ENCODE data around the gene DGCR8. TPM values are rescaled to one million over a fixed set of nuclear protein-coding genes. Genes with fewer than 3 reads are reported as not detected.

DGCR8 gene
- total RNA-seq, 1 donor from 2014 or later, result 29.1 TPM

- H3K4me3 Mint-ChIP-seq, result no peak overlapping the region
- no peaks in the 10 kb centered on the region for H3K9me3 Mint-ChIP-seq
- H3K36me3 Mint-ChIP-seq, result peaks cover 12% of the 10 kb centered on the region
- no peaks in the 10 kb centered on the region for H3K36me3 ChIP-seq
- no peak for DNase-seq (ENCODE audit: low spot score)
- H3K4me1 ChIP-seq, result no peaks in the 10 kb centered on the region
- no peaks in the 10 kb centered on the region for H3K9me3 ChIP-seq (ENCODE audit: low read depth)
- H3K27me3 Mint-ChIP-seq (ENCODE audit: insufficient read depth, low read depth), result peaks cover 8% of the 10 kb centered on the region
- H3K27me3 ChIP-seq, result no peaks in the 10 kb centered on the region
- H3K27ac Mint-ChIP-seq, result no peak overlapping the region
- no peak overlapping the region for H2AFZ ChIP-seq (replicated peaks)
- peaks cover 11% of the 10 kb centered on the region for H3K79me2 ChIP-seq (ENCODE audit: low read depth)
- TF ChIP-seq EZH2phosphoT487 (IDR thresholded peaks at IDR 0.05), result no peak
- no peak for TF ChIP-seq CTCF (IDR thresholded peaks at IDR 0.05)
- no peak for TF ChIP-seq EZH2 (IDR thresholded peaks at IDR 0.05)
- no peak overlapping the region for H3K4me2 ChIP-seq
- no peak overlapping the region for H3K9ac ChIP-seq
- peaks cover 39% of the 10 kb centered on the region for H3F3A ChIP-seq (ENCODE audit: low read depth)
- H3K4me3 ChIP-seq, result no peak overlapping the region
- H3K27ac ChIP-seq, result no peak overlapping the region
- peaks cover 54% of the 10 kb centered on the region for H4K20me1 ChIP-seq (ENCODE audit: low read depth)
- no peaks in the 10 kb centered on the region for H3K4me1 Mint-ChIP-seq
Observed at GRCh38 chr22:20108757-20109230, 28.8 kb downstream of the DGCR8 start.

- DNase-seq (ENCODE audit: low spot score), result no peak
- H3K27ac ChIP-seq, result peak overlapping the region; percentile 20
- Mint-ChIP-seq H3K27ac (no peak overlapping the region), H3K4me1 (no peaks in the 10 kb centered on the region), H3K4me3 (no peak overlapping the region), H3K9me3 (no peaks in the 10 kb centered on the region), H3K27me3 (ENCODE audit: insufficient read depth, low read depth) (peaks cover 12% of the 10 kb centered on the region), H3K36me3 (peaks cover 16% of the 10 kb centered on the region)
- H3K4me1 ChIP-seq, result no peaks in the 10 kb centered on the region
- no peak overlapping the region for H3K4me3 ChIP-seq
- H3K27me3 ChIP-seq, result no peaks in the 10 kb centered on the region
- no peak overlapping the region for H3K4me2 ChIP-seq
- TF ChIP-seq EZH2 (IDR thresholded peaks at IDR 0.05) (no peak), EZH2phosphoT487 (IDR thresholded peaks at IDR 0.05) (no peak), CTCF (IDR thresholded peaks at IDR 0.05) (no peak)
- peaks cover 47% of the 10 kb centered on the region for H4K20me1 ChIP-seq (ENCODE audit: low read depth)
- H3K36me3 ChIP-seq, result no peaks in the 10 kb centered on the region
- H3F3A ChIP-seq (ENCODE audit: low read depth), result peaks cover 44% of the 10 kb centered on the region
- H3K79me2 ChIP-seq (ENCODE audit: low read depth), result peaks cover 8% of the 10 kb centered on the region
- no peaks in the 10 kb centered on the region for H3K9me3 ChIP-seq (ENCODE audit: low read depth)
- no peak overlapping the region for H3K9ac ChIP-seq
- no peak overlapping the region for H2AFZ ChIP-seq (replicated peaks)
Observed at GRCh38 chr22:20109411-20110358, 29.6 kb downstream of the DGCR8 start.

GRCh38 chr22:20110359-20110985 lies 30.4 kb downstream of the DGCR8 start:
- Histone ChIP-seq H3K4me2 (no peak overlapping the region), H2AFZ (replicated peaks) (no peak overlapping the region), H3K4me1 (no peaks in the 10 kb centered on the region), H4K20me1 (ENCODE audit: low read depth) (peaks cover 39% of the 10 kb centered on the region), H3K79me2 (ENCODE audit: low read depth) (peaks cover 3% of the 10 kb centered on the region), H3K36me3 (no peaks in the 10 kb centered on the region), H3K9ac (no peak overlapping the region), H3K4me3 (no peak overlapping the region), H3K27me3 (no peaks in the 10 kb centered on the region), H3F3A (ENCODE audit: low read depth) (peaks cover 42% of the 10 kb centered on the region), H3K9me3 (ENCODE audit: low read depth) (no peaks in the 10 kb centered on the region), H3K27ac (peak overlapping the region; percentile 78)
- peak overlapping the region; percentile 35 for H3K4me3 Mint-ChIP-seq
- H3K4me1 Mint-ChIP-seq, result peaks cover 4% of the 10 kb centered on the region
- no peak for DNase-seq (ENCODE audit: low spot score)
- H3K27me3 Mint-ChIP-seq (ENCODE audit: insufficient read depth, low read depth), result peaks cover 12% of the 10 kb centered on the region
- H3K27ac Mint-ChIP-seq, result peak overlapping the region; percentile 70
- H3K9me3 Mint-ChIP-seq, result peaks cover 2% of the 10 kb centered on the region
- H3K36me3 Mint-ChIP-seq, result peaks cover 17% of the 10 kb centered on the region
- no peak for TF ChIP-seq CTCF (IDR thresholded peaks at IDR 0.05)
- TF ChIP-seq EZH2phosphoT487 (IDR thresholded peaks at IDR 0.05), result no peak
- TF ChIP-seq EZH2 (IDR thresholded peaks at IDR 0.05), result no peak

Data from neural progenitor cell (in vitro differentiated cells).